Kidney epithelial cell (primary cell): ENCODE data around the gene TNFRSF25. TPM values are rescaled to one million over a fixed set of nuclear protein-coding genes. Genes with fewer than 3 reads are reported as not detected.

Source experiments
- DNase-seq: peaks from one replicate; pipeline ENCODE4 v3.0.0-alpha.2; 2010; ENCODE audit warnings: low read depth
- H3K27me3 ChIP-seq: 2 replicates; pipeline ENCODE4 v1.6.0; 2011; ENCODE audit warnings: low read length; ENCODE audit not compliant: control insufficient read depth, insufficient read depth
- H3K36me3 ChIP-seq: 2 replicates; pipeline ENCODE4 v1.5.1; 2011; ENCODE audit warnings: low read length; ENCODE audit not compliant: control insufficient read depth, insufficient read depth
- H3K4me3 ChIP-seq: 2 replicates; pipeline ENCODE4 v1.5.1; 2011; ENCODE audit warnings: low read depth, mild to moderate bottlenecking, control low read depth, low read length
- total RNA-seq: library from RNA; depleted of rRNA; stranded (reverse); fragments of >200 nt; gene quantifications from 2 replicates; pipeline ENCODE4 v1.2.3, GENCODE V29; 2015
- TF ChIP-seq, protein P1 (sequence below): IDR thresholded peaks from 2 replicates; pipeline ENCODE4 v1.5.1; 2011; ENCODE audit warnings: mild to moderate bottlenecking, moderate library complexity, low read length, control low read depth, inconsistent platforms; ENCODE audit not compliant: insufficient read depth, poor library complexity, severe bottlenecking

TNFRSF25 gene
- total RNA-seq, 1 donor from 2014 or later, result 20.2 TPM

GRCh38 chr1:6467744-6468688 lies 2.0 kb upstream of the TNFRSF25 start:
- Histone ChIP-seq H3K4me3 (no peak overlapping the region), H3K27me3 (no peaks in the 10 kb centered on the region), H3K36me3 (peaks cover 8% of the 10 kb centered on the region)
- TF ChIP-seq, protein P1, sequence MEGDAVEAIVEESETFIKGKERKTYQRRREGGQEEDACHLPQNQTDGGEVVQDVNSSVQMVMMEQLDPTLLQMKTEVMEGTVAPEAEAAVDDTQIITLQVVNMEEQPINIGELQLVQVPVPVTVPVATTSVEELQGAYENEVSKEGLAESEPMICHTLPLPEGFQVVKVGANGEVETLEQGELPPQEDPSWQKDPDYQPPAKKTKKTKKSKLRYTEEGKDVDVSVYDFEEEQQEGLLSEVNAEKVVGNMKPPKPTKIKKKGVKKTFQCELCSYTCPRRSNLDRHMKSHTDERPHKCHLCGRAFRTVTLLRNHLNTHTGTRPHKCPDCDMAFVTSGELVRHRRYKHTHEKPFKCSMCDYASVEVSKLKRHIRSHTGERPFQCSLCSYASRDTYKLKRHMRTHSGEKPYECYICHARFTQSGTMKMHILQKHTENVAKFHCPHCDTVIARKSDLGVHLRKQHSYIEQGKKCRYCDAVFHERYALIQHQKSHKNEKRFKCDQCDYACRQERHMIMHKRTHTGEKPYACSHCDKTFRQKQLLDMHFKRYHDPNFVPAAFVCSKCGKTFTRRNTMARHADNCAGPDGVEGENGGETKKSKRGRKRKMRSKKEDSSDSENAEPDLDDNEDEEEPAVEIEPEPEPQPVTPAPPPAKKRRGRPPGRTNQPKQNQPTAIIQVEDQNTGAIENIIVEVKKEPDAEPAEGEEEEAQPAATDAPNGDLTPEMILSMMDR, result no peak
- DNase-seq, result no peak

GRCh38 chr1:6467224-6467623 lies 1.3 kb upstream of the TNFRSF25 start:
- no peak for DNase-seq
- TF ChIP-seq, protein P1, result no peak
- Histone ChIP-seq H3K36me3 (peaks cover 9% of the 10 kb centered on the region), H3K27me3 (no peaks in the 10 kb centered on the region), H3K4me3 (no peak overlapping the region)

DNA sequence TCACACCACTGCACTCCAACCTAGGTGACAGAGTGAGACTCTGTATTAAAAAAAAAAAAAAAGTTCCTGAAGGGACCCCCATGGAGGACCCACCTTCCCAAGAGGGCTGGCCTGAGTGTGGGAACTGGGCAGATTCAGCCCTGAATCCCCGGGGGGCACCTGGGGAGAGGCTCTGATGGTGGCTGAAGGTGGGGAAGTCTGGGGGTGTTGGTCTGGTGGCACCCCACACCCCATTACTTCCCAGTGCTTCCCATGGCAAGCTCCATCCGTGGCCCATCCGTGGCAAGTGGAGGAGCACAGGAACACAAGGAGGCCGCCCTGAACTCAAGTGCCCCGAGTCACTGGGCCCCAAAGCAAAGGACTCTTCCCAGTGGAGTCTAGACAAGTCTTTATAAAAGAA lies 778 bp upstream of the TNFRSF25 start:
- Histone ChIP-seq H3K36me3 (peaks cover 7% of the 10 kb centered on the region), H3K27me3 (no peaks in the 10 kb centered on the region), H3K4me3 (no peak overlapping the region)
- TF ChIP-seq, protein P1, result no peak
- no peak for DNase-seq

DNA sequence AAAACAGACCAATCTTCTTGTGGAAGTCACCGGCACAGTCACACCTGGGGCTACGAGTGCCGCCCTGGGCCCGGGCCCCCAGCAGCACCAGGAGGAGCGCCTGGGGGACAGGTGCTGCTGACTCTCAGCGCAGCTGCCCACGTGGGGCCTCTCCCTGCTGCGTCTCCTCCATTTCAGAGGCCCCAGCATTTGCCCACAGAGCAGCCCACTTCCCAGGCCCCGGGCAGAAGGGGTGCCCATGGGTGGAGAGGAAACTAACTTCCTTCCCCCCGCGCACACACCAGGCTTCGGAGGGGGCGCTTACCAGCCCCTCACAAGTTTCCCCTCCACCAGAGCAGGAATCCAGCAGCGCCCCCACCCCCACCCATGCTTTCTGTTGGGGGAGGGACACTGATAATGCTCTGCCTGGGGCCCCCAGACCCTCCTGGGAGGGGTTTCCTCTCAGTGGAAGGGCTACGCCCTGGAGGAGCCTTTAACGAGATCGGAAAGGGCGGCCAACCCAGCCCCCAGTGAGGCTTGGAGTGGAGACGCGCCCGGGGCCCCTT lies 440 bp downstream of the TNFRSF25 start:
- peaks cover 6% of the 10 kb centered on the region for H3K27me3 ChIP-seq
- no peak overlapping the region for H3K4me3 ChIP-seq
- TF ChIP-seq, protein P1, result no peak
- DNase-seq, result no peak
- peaks cover 7% of the 10 kb centered on the region for H3K36me3 ChIP-seq

- peaks cover 5% of the 10 kb centered on the region for H3K36me3 ChIP-seq
- no peak overlapping the region for H3K4me3 ChIP-seq
- H3K27me3 ChIP-seq, result peaks cover 8% of the 10 kb centered on the region
- no peak for DNase-seq
- TF ChIP-seq, protein P1, result no peak
Measured at GRCh38 chr1:6464915-6465314, 1.1 kb downstream of the TNFRSF25 start.
